Measurements from ENCODE around the gene MED26. TPM values are rescaled to one million over a fixed set of nuclear protein-coding genes. Genes with fewer than 3 reads are reported as not detected.
A peak's percentile ranks its signal among the peaks of the same experiment; 100 is the strongest.

The MED26 gene
- total and polyA plus RNA-seq, 9 of the 15 experiments (the other 6 are each of a cell fraction or from before 2014, with no cell fraction given) = 0.71 to 15.1 (median 6.2) TPM

GRCh38 chr19:16659832-16660708 is 32.1 kb upstream of the MED26 start, which contains the start of gene SMIM7 (continued):
- TF ChIP-seq NR1H2 (CRISPR knock-in tag; IDR thresholded peaks at IDR 0.05) (no peak), ZNF174 (CRISPR knock-in tag; IDR thresholded peaks at IDR 0.05) (no peak), ZNF551 (CRISPR knock-in tag; IDR thresholded peaks at IDR 0.05) (no peak), SAFB2 (IDR thresholded peaks at IDR 0.05; ENCODE audit: borderline replicate concordance, low read depth, low read length, severe bottlenecking) (no peak), NR4A1 (CRISPR knock-in tag; IDR thresholded peaks at IDR 0.05) (no peak), NR4A1 (tag; IDR thresholded peaks at IDR 0.05) (no peak), ELK3 (CRISPR knock-in tag; IDR thresholded peaks at IDR 0.05) (no peak), SLC30A9 (CRISPR knock-in tag; IDR thresholded peaks at IDR 0.05) (no peak), E2F3 (CRISPR knock-in tag; IDR thresholded peaks at IDR 0.05) (no peak), CTCFL (IDR thresholded peaks at IDR 0.05; ENCODE audit: borderline replicate concordance, insufficient read depth, low read depth, low read length, poor library complexity, severe bottlenecking) (peak; percentile 83), KAT2B (IDR thresholded peaks at IDR 0.05; ENCODE audit: low read depth, low read length) (no peak), ZSCAN32 (CRISPR knock-in tag; IDR thresholded peaks at IDR 0.05) (no peak), RBM22 (IDR thresholded peaks at IDR 0.05; ENCODE audit: low read depth, low read length, poor library complexity, severe bottlenecking) (no peak), ZNF830 (CRISPR knock-in tag; IDR thresholded peaks at IDR 0.05) (no peak), COPS2 (conservative IDR thresholded peaks at IDR 0.05) (no peak), BHLHE40 (IDR thresholded peaks at IDR 0.05; ENCODE audit: low read length) (peak; percentile 99), RFX5 (IDR thresholded peaks at IDR 0.05; ENCODE audit: low read depth, low read length) (no peak), ZNF583 (CRISPR knock-in tag; IDR thresholded peaks at IDR 0.05) (no peak), ZNF133 (CRISPR knock-in tag; IDR thresholded peaks at IDR 0.05) (no peak), ZNF217 (CRISPR knock-in tag; IDR thresholded peaks at IDR 0.05) (no peak), ZNF316 (IDR thresholded peaks at IDR 0.05) (no peak), PHF20 (IDR thresholded peaks at IDR 0.05; ENCODE audit: partially characterized antibody) (peak; percentile 95), ZKSCAN8 (CRISPR knock-in tag; IDR thresholded peaks at IDR 0.05) (no peak), SRSF3 (IDR thresholded peaks at IDR 0.05; ENCODE audit: insufficient read depth, low read length) (no peak)
- TF ChIP-seq, protein P1, sequence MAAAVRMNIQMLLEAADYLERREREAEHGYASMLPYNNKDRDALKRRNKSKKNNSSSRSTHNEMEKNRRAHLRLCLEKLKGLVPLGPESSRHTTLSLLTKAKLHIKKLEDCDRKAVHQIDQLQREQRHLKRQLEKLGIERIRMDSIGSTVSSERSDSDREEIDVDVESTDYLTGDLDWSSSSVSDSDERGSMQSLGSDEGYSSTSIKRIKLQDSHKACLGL (CRISPR knock-in tag; IDR thresholded peaks at IDR 0.05; ENCODE audit: borderline replicate concordance, poor library complexity, severe bottlenecking) = no peak
- TF ChIP-seq, protein P2, sequence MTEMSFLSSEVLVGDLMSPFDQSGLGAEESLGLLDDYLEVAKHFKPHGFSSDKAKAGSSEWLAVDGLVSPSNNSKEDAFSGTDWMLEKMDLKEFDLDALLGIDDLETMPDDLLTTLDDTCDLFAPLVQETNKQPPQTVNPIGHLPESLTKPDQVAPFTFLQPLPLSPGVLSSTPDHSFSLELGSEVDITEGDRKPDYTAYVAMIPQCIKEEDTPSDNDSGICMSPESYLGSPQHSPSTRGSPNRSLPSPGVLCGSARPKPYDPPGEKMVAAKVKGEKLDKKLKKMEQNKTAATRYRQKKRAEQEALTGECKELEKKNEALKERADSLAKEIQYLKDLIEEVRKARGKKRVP (CRISPR knock-in tag; IDR thresholded peaks at IDR 0.05) = no peak

All from K562 (cell line).